GM23338 (cell line): Measurements from ENCODE around the gene CELSR3. TPM values are rescaled to one million over a fixed set of nuclear protein-coding genes. Genes with fewer than 3 reads are reported as not detected.

Experiments used
- ATAC-seq: fragments of 200-7000 bp; cut with Tn5 transposase; 3 replicates; pipeline ENCODE4 v1.9.1; 2020
- DNase-seq: peaks from one replicate; pipeline ENCODE4 v3.0.0-alpha.2; 2015; ENCODE audit warnings: low spot score
- H2AFZ ChIP-seq: fragments of 200-600 bp; sonication (generic); 2 replicates; pipeline ENCODE4 v1.8.0; 2016; ENCODE audit warnings: antibody characterized with exemption, mild to moderate bottlenecking, moderate library complexity
- H3F3A ChIP-seq: fragments of 200-600 bp; sonication (generic); replicated peaks from 2 replicates; pipeline ENCODE4 v1.8.0; 2017; ENCODE audit warnings: antibody characterized with exemption, mixed run types, low read depth
- H3K27ac ChIP-seq: fragments of 200-600 bp; sonication (generic); 2 replicates; pipeline ENCODE4 v1.6.1; 2016; ENCODE audit warnings: low read depth
- H3K27me3 ChIP-seq: fragments of 200-600 bp; sonication (generic); 2 replicates; pipeline ENCODE4 v1.8.0; 2016; ENCODE audit warnings: mild to moderate bottlenecking, mixed run types, moderate library complexity; ENCODE audit not compliant: insufficient read depth
- H3K36me3 ChIP-seq: fragments of 200-600 bp; sonication (generic); 2 replicates; pipeline ENCODE4 v1.8.0; 2016; ENCODE audit warnings: mild to moderate bottlenecking; ENCODE audit not compliant: insufficient read depth
- H3K4me1 ChIP-seq: fragments of 200-600 bp; sonication (generic); 2 replicates; pipeline ENCODE4 v1.8.0; 2016; ENCODE audit warnings: mild to moderate bottlenecking, moderate library complexity; ENCODE audit not compliant: insufficient read depth
- H3K4me2 ChIP-seq: fragments of 200-600 bp; sonication (generic); 2 replicates; pipeline ENCODE4 v1.7.1; 2017; ENCODE audit warnings: mixed run types
- H3K4me3 ChIP-seq: fragments of 200-600 bp; sonication (generic); 2 replicates; pipeline ENCODE4 v1.6.1; 2016; ENCODE audit warnings: mixed run types
- H3K79me2 ChIP-seq: fragments of 200-600 bp; sonication (generic); replicated peaks from 2 replicates; pipeline ENCODE4 v1.8.0; 2017; ENCODE audit warnings: mild to moderate bottlenecking; ENCODE audit not compliant: insufficient read depth
- H3K9me2 ChIP-seq: fragments of 200-600 bp; sonication (generic); 2 replicates; pipeline ENCODE4 v1.8.0; 2017; ENCODE audit not compliant: insufficient read depth
- H4K20me1 ChIP-seq: fragments of 200-600 bp; sonication (generic); replicated peaks from 2 replicates; pipeline ENCODE4 v1.8.0; 2017; ENCODE audit warnings: mild to moderate bottlenecking; ENCODE audit not compliant: insufficient read depth
- H3K27ac Mint-ChIP-seq: 2 replicates; pipeline ENCODE4 v1.8.0; 2020; ENCODE audit warnings: inconsistent platforms, mild to moderate bottlenecking, moderate library complexity, mixed read lengths
- H3K27me3 Mint-ChIP-seq: 3 replicates; pipeline ENCODE4 v1.8.0; 2022; ENCODE audit warnings: low read depth, mild to moderate bottlenecking, moderate library complexity, mixed read lengths, inconsistent platforms; ENCODE audit not compliant: insufficient read depth, poor library complexity
- H3K36me3 Mint-ChIP-seq: 3 replicates; pipeline ENCODE4 v1.8.0; 2021; ENCODE audit warnings: low read depth, mild to moderate bottlenecking, inconsistent platforms, moderate library complexity, mixed read lengths
- H3K4me1 Mint-ChIP-seq: 3 replicates; pipeline ENCODE4 v1.8.0; 2020; ENCODE audit warnings: mild to moderate bottlenecking, inconsistent platforms, mixed read lengths
- H3K4me3 Mint-ChIP-seq: 3 replicates; pipeline ENCODE4 v1.8.0; 2021; ENCODE audit warnings: moderate library complexity, mild to moderate bottlenecking, inconsistent platforms, mixed read lengths
- H3K9me3 Mint-ChIP-seq: 3 replicates; pipeline ENCODE4 v1.8.0; 2020; ENCODE audit warnings: moderate library complexity, mild to moderate bottlenecking, inconsistent platforms, mixed read lengths
- CREB1 ChIP-seq: fragments of 250-450 bp; sonication (Bioruptor Pico); IDR thresholded peaks from 2 replicates; pipeline ENCODE4 v1.5.0; 2020; ENCODE audit warnings: low read depth, mild to moderate bottlenecking, moderate library complexity
- EZH2 ChIP-seq: fragments of 200-600 bp; sonication (generic); IDR thresholded peaks from one replicate; pipeline ENCODE4 v1.8.0; 2017; ENCODE audit warnings: antibody characterized with exemption, mild to moderate bottlenecking, low read depth; ENCODE audit not compliant: unreplicated experiment
- NANOG ChIP-seq: IDR thresholded peaks from 2 replicates; pipeline ENCODE4 v1.6.1; 2016; ENCODE audit warnings: antibody characterized with exemption, borderline replicate concordance
- POLR2AphosphoS5 ChIP-seq: IDR thresholded peaks from 2 replicates; pipeline ENCODE4 v1.6.1; 2016; ENCODE audit warnings: antibody characterized with exemption, low read depth
- ZNF114 ChIP-seq: fragments of 250-450 bp; sonication (Bioruptor Pico); IDR thresholded peaks from 2 replicates; pipeline ENCODE4 v1.5.0; 2020; ENCODE audit warnings: mild to moderate bottlenecking, moderate library complexity
- polyA plus RNA-seq: library from polyadenylated mRNA; unstranded; fragments of >200 nt; fragmentation: Nextera tagmentation; extraction: Ambion mirVana; gene quantifications from 2 replicates; pipeline ENCODE4 v1.2.1, GENCODE V29; 2016
- total RNA-seq: library from RNA; depleted of rRNA; stranded (reverse); fragments of >200 nt; shearing (Covaris generic); gene quantifications from 2 replicates; pipeline ENCODE4 v1.2.3, GENCODE V29; 2014
- TF ChIP-seq, protein P1 (sequence below), 2 experiments: fragments of 200-600 bp in 1 of 2; sonication (generic) in 1 of 2; conservative IDR thresholded peaks; 2 replicates each; pipeline versions ENCODE4 v1.5.1 to v1.6.1; 2016 to 2017; ENCODE audit warnings: antibody characterized with exemption in 2 of 2, low read depth in 2 of 2, mild to moderate bottlenecking in 2 of 2, moderate library complexity in 1 of 2
- TF ChIP-seq, protein P2 (sequence below): IDR thresholded peaks from 2 replicates; pipeline ENCODE4 v1.6.1; 2016; ENCODE audit warnings: antibody characterized with exemption
- TF ChIP-seq, protein P3 (sequence below): fragments of 250-450 bp; sonication (Bioruptor Pico); IDR thresholded peaks from 2 replicates; pipeline ENCODE4 v1.5.0; 2020; ENCODE audit warnings: mild to moderate bottlenecking, moderate library complexity

Gene CELSR3
- total and polyA plus RNA-seq, 2 experiments from 2014 or later = 7.5 to 33.3 TPM

DNA sequence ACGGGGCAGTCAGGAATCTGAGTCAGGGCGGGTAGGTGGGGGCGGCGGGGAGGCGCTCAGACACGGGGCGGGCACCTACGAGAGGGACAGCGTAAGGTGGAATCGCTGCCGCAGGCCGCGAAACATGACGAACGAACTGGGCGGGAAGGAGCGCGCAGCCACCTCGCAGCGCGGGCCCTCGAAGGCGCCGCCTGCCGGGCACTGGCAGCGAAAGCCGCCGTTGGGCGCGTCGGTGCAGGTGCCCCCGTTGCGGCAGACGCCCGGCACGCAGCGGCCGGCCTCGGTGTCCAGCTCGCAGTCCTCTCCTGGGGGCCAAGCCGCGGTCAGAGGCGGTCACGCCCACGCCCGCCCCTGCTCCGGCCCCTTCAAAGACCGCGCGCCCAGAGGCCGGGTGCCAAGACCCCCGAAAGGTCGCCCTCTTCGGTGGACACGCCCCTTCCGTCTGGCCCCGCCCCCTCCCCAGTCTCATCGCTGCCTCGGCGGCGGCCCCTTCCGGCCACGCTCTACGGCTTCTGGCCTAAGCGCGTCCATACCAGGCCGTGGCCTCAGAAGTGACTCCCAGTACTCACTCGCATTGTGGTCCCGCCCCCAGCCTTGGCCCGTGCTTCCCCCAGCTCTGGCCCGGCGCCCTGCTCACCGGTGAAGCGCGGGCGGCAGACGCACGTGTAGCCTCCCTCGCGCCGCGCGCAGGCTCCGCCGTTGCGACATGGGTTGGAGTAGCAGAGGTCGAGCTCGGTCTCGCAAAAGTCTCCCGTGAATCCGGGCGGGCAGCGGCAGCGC is 6.4 kb downstream of the CELSR3 start:
- DNase-seq = peak; percentile 96
- ATAC-seq = peak; percentile 90
- Histone ChIP-seq H3K79me2 (no peaks in the 10 kb centered on the region), H3K4me3 (peak overlapping the region; percentile 59), H2AFZ (peak overlapping the region; percentile 87; the same call in 1 of the 2 replicates), H3K9me2 (no peaks in the 10 kb centered on the region), H3K4me1 (peaks cover 3% of the 10 kb centered on the region; the same call in 1 of the 2 replicates), H3K27ac (peak overlapping the region; percentile 90), H3K4me2 (peak overlapping the region; percentile 85), H3F3A (peaks cover 30% of the 10 kb centered on the region), H3K27me3 (no peaks in the 10 kb centered on the region), H4K20me1 (peaks cover 5% of the 10 kb centered on the region; the same call in 1 of the 2 replicates), H3K36me3 (no peaks in the 10 kb centered on the region)
- peaks cover 23% of the 10 kb centered on the region for H3K27me3 Mint-ChIP-seq
- TF ChIP-seq POLR2AphosphoS5 (peak; percentile 78), CREB1 (CRISPR knock-in tag) (peak; percentile 81)
- TF ChIP-seq, protein P1, sequence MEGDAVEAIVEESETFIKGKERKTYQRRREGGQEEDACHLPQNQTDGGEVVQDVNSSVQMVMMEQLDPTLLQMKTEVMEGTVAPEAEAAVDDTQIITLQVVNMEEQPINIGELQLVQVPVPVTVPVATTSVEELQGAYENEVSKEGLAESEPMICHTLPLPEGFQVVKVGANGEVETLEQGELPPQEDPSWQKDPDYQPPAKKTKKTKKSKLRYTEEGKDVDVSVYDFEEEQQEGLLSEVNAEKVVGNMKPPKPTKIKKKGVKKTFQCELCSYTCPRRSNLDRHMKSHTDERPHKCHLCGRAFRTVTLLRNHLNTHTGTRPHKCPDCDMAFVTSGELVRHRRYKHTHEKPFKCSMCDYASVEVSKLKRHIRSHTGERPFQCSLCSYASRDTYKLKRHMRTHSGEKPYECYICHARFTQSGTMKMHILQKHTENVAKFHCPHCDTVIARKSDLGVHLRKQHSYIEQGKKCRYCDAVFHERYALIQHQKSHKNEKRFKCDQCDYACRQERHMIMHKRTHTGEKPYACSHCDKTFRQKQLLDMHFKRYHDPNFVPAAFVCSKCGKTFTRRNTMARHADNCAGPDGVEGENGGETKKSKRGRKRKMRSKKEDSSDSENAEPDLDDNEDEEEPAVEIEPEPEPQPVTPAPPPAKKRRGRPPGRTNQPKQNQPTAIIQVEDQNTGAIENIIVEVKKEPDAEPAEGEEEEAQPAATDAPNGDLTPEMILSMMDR (conservative IDR thresholded peaks at IDR 0.05; ENCODE audit: low read depth in 2 of 2) = peak; percentile 47 to 75
- TF ChIP-seq, protein P2, sequence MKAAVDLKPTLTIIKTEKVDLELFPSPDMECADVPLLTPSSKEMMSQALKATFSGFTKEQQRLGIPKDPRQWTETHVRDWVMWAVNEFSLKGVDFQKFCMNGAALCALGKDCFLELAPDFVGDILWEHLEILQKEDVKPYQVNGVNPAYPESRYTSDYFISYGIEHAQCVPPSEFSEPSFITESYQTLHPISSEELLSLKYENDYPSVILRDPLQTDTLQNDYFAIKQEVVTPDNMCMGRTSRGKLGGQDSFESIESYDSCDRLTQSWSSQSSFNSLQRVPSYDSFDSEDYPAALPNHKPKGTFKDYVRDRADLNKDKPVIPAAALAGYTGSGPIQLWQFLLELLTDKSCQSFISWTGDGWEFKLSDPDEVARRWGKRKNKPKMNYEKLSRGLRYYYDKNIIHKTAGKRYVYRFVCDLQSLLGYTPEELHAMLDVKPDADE = no peak; the same call in 1 of the 2 replicates
- H3K36me3 Mint-ChIP-seq = peaks cover 53% of the 10 kb centered on the region
- H3K4me1 Mint-ChIP-seq = peaks cover 10% of the 10 kb centered on the region; the same call in 2 of the 3 replicates
- H3K9me3 Mint-ChIP-seq = no peaks in the 10 kb centered on the region; the same call in 2 of the 3 replicates
- H3K27ac Mint-ChIP-seq = peak overlapping the region; percentile 89
- peak overlapping the region; percentile 74 for H3K4me3 Mint-ChIP-seq

DNA sequence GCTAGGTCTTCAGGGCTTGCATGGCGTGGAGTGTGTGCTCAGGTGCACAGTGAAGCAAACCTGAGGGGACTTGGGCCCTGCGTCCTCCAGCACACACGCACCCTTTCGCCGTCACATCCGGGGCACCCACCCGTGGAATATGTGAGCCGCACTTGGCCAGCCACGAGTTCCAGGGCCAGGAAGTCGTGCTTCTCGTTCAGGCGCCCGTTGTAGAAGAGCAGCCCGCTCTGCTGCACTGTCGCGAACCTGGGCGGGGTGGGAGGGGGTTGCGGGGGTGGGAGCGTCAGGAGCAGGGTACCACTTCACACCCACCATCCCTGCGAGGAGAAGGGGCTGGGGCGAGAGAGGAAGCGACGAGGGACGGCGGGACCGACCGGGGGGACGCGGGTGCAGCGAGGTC is 7.1 kb downstream of the CELSR3 start:
- peaks cover 3% of the 10 kb centered on the region; the same call in 1 of the 2 replicates for H3K4me1 ChIP-seq
- H3F3A ChIP-seq = peaks cover 23% of the 10 kb centered on the region
- peak overlapping the region; percentile 85 for H3K4me2 ChIP-seq
- H3K27me3 ChIP-seq = no peaks in the 10 kb centered on the region
- H3K36me3 ChIP-seq = no peaks in the 10 kb centered on the region
- peaks cover 10% of the 10 kb centered on the region; the same call in 2 of the 3 replicates for H3K4me1 Mint-ChIP-seq
- no peaks in the 10 kb centered on the region; the same call in 2 of the 3 replicates for H3K9me3 Mint-ChIP-seq
- H3K4me3 Mint-ChIP-seq = peak overlapping the region; percentile 74
- H3K27me3 Mint-ChIP-seq = peaks cover 18% of the 10 kb centered on the region
- peak overlapping the region; percentile 89 for H3K27ac Mint-ChIP-seq
- H2AFZ ChIP-seq = peak overlapping the region; percentile 90
- ATAC-seq (no peak), DNase-seq (no peak)
- no peaks in the 10 kb centered on the region for H3K79me2 ChIP-seq
- peak overlapping the region; percentile 59 for H3K4me3 ChIP-seq
- no peaks in the 10 kb centered on the region for H3K9me2 ChIP-seq
- H4K20me1 ChIP-seq = peaks cover 6% of the 10 kb centered on the region; the same call in 1 of the 2 replicates
- H3K36me3 Mint-ChIP-seq = peaks cover 53% of the 10 kb centered on the region
- no peak overlapping the region for H3K27ac ChIP-seq
- no peak for TF ChIP-seq NANOG
- TF ChIP-seq ZNF114 = no peak
- TF ChIP-seq, protein P3, sequence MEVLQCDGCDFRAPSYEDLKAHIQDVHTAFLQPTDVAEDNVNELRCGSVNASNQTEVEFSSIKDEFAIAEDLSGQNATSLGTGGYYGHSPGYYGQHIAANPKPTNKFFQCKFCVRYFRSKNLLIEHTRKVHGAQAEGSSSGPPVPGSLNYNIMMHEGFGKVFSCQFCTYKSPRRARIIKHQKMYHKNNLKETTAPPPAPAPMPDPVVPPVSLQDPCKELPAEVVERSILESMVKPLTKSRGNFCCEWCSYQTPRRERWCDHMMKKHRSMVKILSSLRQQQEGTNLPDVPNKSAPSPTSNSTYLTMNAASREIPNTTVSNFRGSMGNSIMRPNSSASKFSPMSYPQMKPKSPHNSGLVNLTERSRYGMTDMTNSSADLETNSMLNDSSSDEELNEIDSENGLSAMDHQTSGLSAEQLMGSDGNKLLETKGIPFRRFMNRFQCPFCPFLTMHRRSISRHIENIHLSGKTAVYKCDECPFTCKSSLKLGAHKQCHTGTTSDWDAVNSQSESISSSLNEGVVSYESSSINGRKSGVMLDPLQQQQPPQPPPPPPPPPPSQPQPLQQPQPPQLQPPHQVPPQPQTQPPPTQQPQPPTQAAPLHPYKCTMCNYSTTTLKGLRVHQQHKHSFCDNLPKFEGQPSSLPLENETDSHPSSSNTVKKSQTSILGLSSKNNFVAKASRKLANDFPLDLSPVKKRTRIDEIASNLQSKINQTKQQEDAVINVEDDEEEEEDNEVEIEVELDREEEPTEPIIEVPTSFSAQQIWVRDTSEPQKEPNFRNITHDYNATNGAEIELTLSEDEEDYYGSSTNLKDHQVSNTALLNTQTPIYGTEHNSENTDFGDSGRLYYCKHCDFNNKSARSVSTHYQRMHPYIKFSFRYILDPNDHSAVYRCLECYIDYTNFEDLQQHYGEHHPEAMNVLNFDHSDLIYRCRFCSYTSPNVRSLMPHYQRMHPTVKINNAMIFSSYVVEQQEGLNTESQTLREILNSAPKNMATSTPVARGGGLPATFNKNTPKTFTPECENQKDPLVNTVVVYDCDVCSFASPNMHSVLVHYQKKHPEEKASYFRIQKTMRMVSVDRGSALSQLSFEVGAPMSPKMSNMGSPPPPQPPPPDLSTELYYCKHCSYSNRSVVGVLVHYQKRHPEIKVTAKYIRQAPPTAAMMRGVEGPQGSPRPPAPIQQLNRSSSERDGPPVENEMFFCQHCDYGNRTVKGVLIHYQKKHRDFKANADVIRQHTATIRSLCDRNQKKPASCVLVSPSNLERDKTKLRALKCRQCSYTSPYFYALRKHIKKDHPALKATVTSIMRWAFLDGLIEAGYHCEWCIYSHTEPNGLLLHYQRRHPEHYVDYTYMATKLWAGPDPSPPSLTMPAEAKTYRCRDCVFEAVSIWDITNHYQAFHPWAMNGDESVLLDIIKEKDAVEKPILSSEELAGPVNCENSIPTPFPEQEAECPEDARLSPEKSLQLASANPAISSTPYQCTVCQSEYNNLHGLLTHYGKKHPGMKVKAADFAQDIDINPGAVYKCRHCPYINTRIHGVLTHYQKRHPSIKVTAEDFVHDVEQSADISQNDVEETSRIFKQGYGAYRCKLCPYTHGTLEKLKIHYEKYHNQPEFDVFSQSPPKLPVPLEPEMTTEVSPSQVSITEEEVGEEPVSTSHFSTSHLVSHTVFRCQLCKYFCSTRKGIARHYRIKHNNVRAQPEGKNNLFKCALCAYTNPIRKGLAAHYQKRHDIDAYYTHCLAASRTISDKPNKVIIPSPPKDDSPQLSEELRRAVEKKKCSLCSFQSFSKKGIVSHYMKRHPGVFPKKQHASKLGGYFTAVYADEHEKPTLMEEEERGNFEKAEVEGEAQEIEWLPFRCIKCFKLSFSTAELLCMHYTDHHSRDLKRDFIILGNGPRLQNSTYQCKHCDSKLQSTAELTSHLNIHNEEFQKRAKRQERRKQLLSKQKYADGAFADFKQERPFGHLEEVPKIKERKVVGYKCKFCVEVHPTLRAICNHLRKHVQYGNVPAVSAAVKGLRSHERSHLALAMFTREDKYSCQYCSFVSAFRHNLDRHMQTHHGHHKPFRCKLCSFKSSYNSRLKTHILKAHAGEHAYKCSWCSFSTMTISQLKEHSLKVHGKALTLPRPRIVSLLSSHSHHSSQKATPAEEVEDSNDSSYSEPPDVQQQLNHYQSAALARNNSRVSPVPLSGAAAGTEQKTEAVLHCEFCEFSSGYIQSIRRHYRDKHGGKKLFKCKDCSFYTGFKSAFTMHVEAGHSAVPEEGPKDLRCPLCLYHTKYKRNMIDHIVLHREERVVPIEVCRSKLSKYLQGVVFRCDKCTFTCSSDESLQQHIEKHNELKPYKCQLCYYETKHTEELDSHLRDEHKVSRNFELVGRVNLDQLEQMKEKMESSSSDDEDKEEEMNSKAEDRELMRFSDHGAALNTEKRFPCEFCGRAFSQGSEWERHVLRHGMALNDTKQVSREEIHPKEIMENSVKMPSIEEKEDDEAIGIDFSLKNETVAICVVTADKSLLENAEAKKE (CRISPR knock-in tag) = no peak
- TF ChIP-seq CREB1 (CRISPR knock-in tag) = no peak
- TF ChIP-seq EZH2 = no peak
- TF ChIP-seq POLR2AphosphoS5 = no peak
